ENCODE data around the gene SIRPA.
A peak's percentile ranks its signal among the peaks of the same experiment; 100 is the strongest.

The SIRPA gene

GRCh38 chr20:1874450-1875182 lies 20.6 kb upstream of the SIRPA start:
- H3K27me3 ChIP-seq, result no peaks in the 10 kb centered on the region
- TF ChIP-seq CTCF (IDR thresholded peaks at IDR 0.05), result no peak

DNA sequence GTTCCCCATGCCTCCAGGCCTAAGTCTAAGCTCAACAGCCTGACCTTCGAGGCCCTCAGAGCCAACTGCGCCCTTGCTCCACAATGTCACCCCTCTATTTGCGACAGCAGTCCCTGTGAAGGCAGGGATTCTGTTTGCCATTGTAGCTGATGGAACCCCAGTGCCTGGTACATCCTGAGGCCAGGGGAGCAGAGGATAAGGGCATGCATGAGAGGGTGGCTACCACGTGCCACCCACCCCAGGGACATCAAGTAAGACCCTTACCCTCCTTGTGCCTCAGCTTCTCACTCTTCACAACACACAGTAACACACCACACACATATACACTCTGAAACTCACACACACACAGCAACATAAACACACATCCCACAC lies 20.0 kb upstream of the SIRPA start:
- H3K4me3 ChIP-seq (ENCODE audit: low read depth in 1 of 2, low read length in 1 of 2), result peak overlapping the region in 1 of 2 experiments; percentile 14
- peaks cover 9% of the 10 kb centered on the region for H3K36me3 ChIP-seq
- TF ChIP-seq CTCF (IDR thresholded peaks at IDR 0.05), result no peak
- peaks cover 77 to 78% of the 10 kb centered on the region in 2 experiments for H3K4me1 ChIP-seq (ENCODE audit: control insufficient read depth in 1 of 2, insufficient read depth in 1 of 2, low read depth in 1 of 2, low read length in 1 of 2)
- H3K9me3 ChIP-seq, result no peaks in the 10 kb centered on the region
- H3K27me3 ChIP-seq, result no peaks in the 10 kb centered on the region
- peak overlapping the region; percentile 82 for H3K27ac ChIP-seq

More at GRCh38 chr20:1874450-1875182, 20.6 kb upstream of the SIRPA start:
- Histone ChIP-seq H3K4me1 (ENCODE audit: control insufficient read depth in 1 of 2, insufficient read depth in 1 of 2, low read depth in 1 of 2, low read length in 1 of 2) (peaks cover 77 to 78% of the 10 kb centered on the region in 2 experiments), H3K36me3 (peaks cover 9% of the 10 kb centered on the region), H3K27ac (peak overlapping the region; percentile 82), H3K4me3 (ENCODE audit: low read depth in 1 of 2, low read length in 1 of 2) (peak overlapping the region; percentile 14 to 31), H3K9me3 (no peaks in the 10 kb centered on the region)

DNA sequence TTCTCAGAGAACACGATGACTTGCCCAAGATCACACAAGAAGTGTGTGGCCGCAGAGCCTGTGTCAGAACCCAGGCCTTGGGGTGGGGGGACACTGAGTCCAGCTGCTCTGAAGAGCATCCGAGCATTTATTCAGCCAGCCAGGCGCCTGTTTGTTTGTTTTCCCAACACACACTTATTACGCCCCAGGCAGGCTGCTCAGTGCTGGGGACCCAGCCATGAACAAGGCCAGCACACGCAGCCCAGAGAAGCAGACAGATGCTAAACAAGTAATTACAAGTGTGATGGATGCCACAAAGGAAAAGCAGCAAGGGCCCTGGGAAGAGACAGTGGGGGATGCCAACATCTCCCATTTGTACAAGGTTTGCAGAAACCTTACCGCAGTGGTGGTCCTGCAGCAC lies 19.4 kb upstream of the SIRPA start:
- no peak overlapping the region for H3K4me3 ChIP-seq (ENCODE audit: low read depth in 1 of 2, low read length in 1 of 2)
- H3K9me3 ChIP-seq, result no peaks in the 10 kb centered on the region
- H3K36me3 ChIP-seq, result peaks cover 9% of the 10 kb centered on the region
- H3K27ac ChIP-seq, result peak overlapping the region; percentile 82
- no peak for TF ChIP-seq CTCF (IDR thresholded peaks at IDR 0.05)
- no peaks in the 10 kb centered on the region for H3K27me3 ChIP-seq
- peaks cover 77 to 78% of the 10 kb centered on the region in 2 experiments for H3K4me1 ChIP-seq (ENCODE audit: control insufficient read depth in 1 of 2, insufficient read depth in 1 of 2, low read depth in 1 of 2, low read length in 1 of 2)

DNA sequence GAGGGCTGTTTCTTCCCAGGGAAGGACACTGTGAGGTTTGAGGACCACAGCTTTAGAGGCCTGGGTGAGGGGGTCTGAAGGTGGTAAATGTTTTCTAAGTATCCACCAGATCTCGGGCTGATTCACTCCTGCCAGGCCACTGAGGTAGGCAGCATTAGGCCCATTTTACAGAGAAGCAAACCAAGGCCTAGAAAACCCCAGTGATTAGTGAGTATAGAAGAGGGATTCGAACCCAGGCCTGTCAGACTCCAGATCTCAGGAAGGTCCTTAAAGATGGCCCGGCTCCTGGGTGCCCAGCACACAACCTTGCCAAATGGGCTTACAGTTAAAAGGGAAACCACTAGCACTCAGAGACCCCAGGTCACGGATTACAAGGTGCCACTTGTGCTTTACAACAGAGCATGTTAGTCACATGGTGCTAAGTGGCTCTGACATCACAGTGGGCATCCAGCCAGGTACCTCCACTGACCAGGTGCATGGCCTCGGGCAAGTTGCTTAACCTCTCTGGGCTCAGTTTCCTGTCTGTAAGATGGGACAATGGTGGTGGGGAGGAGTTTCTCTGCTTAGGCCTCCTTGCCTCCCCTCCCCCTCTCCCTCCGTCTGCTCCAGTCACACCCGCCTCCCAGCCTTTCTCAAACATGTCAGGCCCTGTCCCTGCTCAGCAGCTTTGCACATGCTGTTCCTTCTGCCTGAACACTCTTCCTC lies 18.8 kb upstream of the SIRPA start:
- H3K27me3 ChIP-seq, result no peaks in the 10 kb centered on the region
- TF ChIP-seq CTCF (IDR thresholded peaks at IDR 0.05), result no peak
- H3K27ac ChIP-seq, result peak overlapping the region; percentile 82
- peaks cover 9% of the 10 kb centered on the region for H3K36me3 ChIP-seq
- no peaks in the 10 kb centered on the region for H3K9me3 ChIP-seq
- H3K4me3 ChIP-seq (ENCODE audit: low read depth in 1 of 2, low read length in 1 of 2), result no peak overlapping the region
- H3K4me1 ChIP-seq (ENCODE audit: control insufficient read depth in 1 of 2, insufficient read depth in 1 of 2, low read depth in 1 of 2, low read length in 1 of 2), result peaks cover 77 to 78% of the 10 kb centered on the region in 2 experiments

GRCh38 chr20:1876975-1877608 lies 18.1 kb upstream of the SIRPA start:
- Histone ChIP-seq H3K4me1 (ENCODE audit: control insufficient read depth in 1 of 2, insufficient read depth in 1 of 2, low read depth in 1 of 2, low read length in 1 of 2) (peaks cover 77 to 78% of the 10 kb centered on the region in 2 experiments), H3K27me3 (no peaks in the 10 kb centered on the region)
- no peak for TF ChIP-seq CTCF (IDR thresholded peaks at IDR 0.05)

More at GRCh38 chr20:1876975-1877608, 18.1 kb upstream of the SIRPA start:
- Histone ChIP-seq H3K36me3 (peaks cover 9% of the 10 kb centered on the region), H3K27ac (peak overlapping the region; percentile 82), H3K4me3 (ENCODE audit: low read depth in 1 of 2, low read length in 1 of 2) (no peak overlapping the region), H3K9me3 (no peaks in the 10 kb centered on the region)

Data from neutrophil (primary cell).